Esophagus muscularis mucosa (tissue), 4 donors: ENCODE data around the gene STIL. TPM values are rescaled to one million over a fixed set of nuclear protein-coding genes. Genes with fewer than 3 reads are reported as not detected.

ENCODE experiments used
- DNase-seq: peaks from one replicate; pipeline ENCODE4 v3.0.0-alpha.2; 2017; ENCODE audit errors: extremely low spot score
- H3K27ac ChIP-seq, 4 donors: fragments of 200-600 bp; sonication (generic); replicated peaks in 1 of 4; 1 replicate in 3 of 4; 2 replicates in 1 of 4; pipeline ENCODE4 v1.5.1; 2016 to 2019; ENCODE audit warnings: mild to moderate bottlenecking in 1 of 4
- H3K27me3 ChIP-seq, 4 donors: fragments of 200-600 bp; sonication (generic); one replicate each; pipeline versions ENCODE4 v1.5.1 to v1.6.0; 2016 to 2019
- H3K36me3 ChIP-seq, 4 donors: fragments of 200-600 bp; sonication (generic); one replicate each; pipeline ENCODE4 v1.5.1; 2016 to 2019
- H3K4me1 ChIP-seq, 4 donors: fragments of 200-600 bp; sonication (generic); one replicate each; pipeline ENCODE4 v1.5.1; 2016 to 2019
- H3K4me3 ChIP-seq, 4 donors: fragments of 200-600 bp; sonication (generic); 1 replicate in 2 of 4; 2 replicates in 2 of 4; pipeline ENCODE4 v1.5.1; 2016 to 2019; ENCODE audit warnings: mild to moderate bottlenecking in 4 of 4, moderate library complexity in 1 of 4
- H3K9me3 ChIP-seq, 4 donors: fragments of 200-600 bp; sonication (generic); 1 replicate in 3 of 4; 2 replicates in 1 of 4; pipeline ENCODE4 v1.5.1; 2016 to 2019
- CTCF ChIP-seq, 3 experiments: fragments of 200-600 bp in 2 of 3; fragments of 450-650 bp in 1 of 3; sonication (generic) in 2 of 3; IDR thresholded peaks; one replicate each; pipeline ENCODE4 v1.5.1; 2017 to 2019; ENCODE audit warnings: antibody characterized with exemption in 3 of 3, mild to moderate bottlenecking in 2 of 3, moderate library complexity in 1 of 3
- EP300 ChIP-seq: sonication (generic); formaldehyde crosslinking; IDR thresholded peaks from one replicate; pipeline ENCODE4 v1.6.1; 2017; ENCODE audit warnings: antibody characterized with exemption
- POLR2A ChIP-seq: fragments of 450-650 bp; IDR thresholded peaks from one replicate; pipeline ENCODE4 v1.6.1; 2017; ENCODE audit warnings: antibody characterized with exemption, moderate library complexity, mild to moderate bottlenecking, low read depth
- POLR2AphosphoS5 ChIP-seq, 2 donors: sonication (generic); formaldehyde crosslinking; IDR thresholded peaks; one replicate each; pipeline ENCODE4 v1.6.1; 2017; ENCODE audit warnings: antibody characterized with exemption in 2 of 2
- WGBS: methylation state at CpG from one replicate; pipeline ENCODE4 v1.1.5; 2018; 5-methylcytosine and 5-hydroxymethylcytosine counted together
- intact Hi-C: fragments of 100-400 bp; cut with DNase I; formaldehyde crosslinking; loops from one replicate; pipeline ENCODE4 v1.15.1; 2023
- total RNA-seq, 4 donors: library from RNA; depleted of rRNA; stranded (reverse); fragments of >200 nt; gene quantifications; one replicate each; pipeline versions ENCODE4 v1.1.0 to v1.2.1, GENCODE V29; 2016

Gene STIL
- total RNA-seq, 4 donors from 2014 or later, result 0.06 to 2.5 (median 0.78) TPM

GRCh38 chr1:47241114-47242113 lies 72.5 kb downstream of the STIL start:
- intact Hi-C loops, result no loop called here
- Histone ChIP-seq H3K9me3 (no peaks in the 10 kb centered on the region), H3K4me1 (peaks cover 0 to 3% (median 0%) of the 10 kb centered on the region in 4 donors), H3K4me3 (no peak overlapping the region), H3K27ac (peak overlapping the region in 1 of 4 donors; percentile 18), H3K36me3 (no peaks in the 10 kb centered on the region), H3K27me3 (peaks cover 0 to 51% (median 0%) of the 10 kb centered on the region in 4 donors)
- DNase-seq, result no peak
- 77% methylated on average over 10 of the region's 11 CpGs for WGBS
- TF ChIP-seq POLR2A (no peak), POLR2AphosphoS5 (IDR thresholded peaks at IDR 0.05) (peak in 1 of 2 donors; percentile 32)

GRCh38 chr1:47238935-47239592 lies 74.9 kb downstream of the STIL start:
- no peaks in the 10 kb centered on the region for H3K36me3 ChIP-seq
- WGBS, result 70% methylated on average over 5 of the region's 5 CpGs
- H3K4me1 ChIP-seq, result peaks cover 7 to 12% (median 10%) of the 10 kb centered on the region in 4 donors
- TF ChIP-seq POLR2A, result no peak
- no peak for TF ChIP-seq POLR2AphosphoS5 (IDR thresholded peaks at IDR 0.05)
- no peak for TF ChIP-seq EP300
- TF ChIP-seq CTCF (IDR thresholded peaks at IDR 0.05), result no peak
- DNase-seq, result no peak
- intact Hi-C loops, result no loop called here
- no peak overlapping the region for H3K4me3 ChIP-seq
- H3K27ac ChIP-seq, result no peak overlapping the region
- H3K9me3 ChIP-seq, result no peaks in the 10 kb centered on the region
- H3K27me3 ChIP-seq, result peaks cover 0 to 70% (median 2%) of the 10 kb centered on the region in 4 donors

GRCh38 chr1:47235806-47236205 lies 78.1 kb downstream of the STIL start:
- H3K27ac ChIP-seq, result peak overlapping the region in 1 of 4 donors; percentile 42
- H3K36me3 ChIP-seq, result no peaks in the 10 kb centered on the region
- intact Hi-C loops, result no loop called here
- H3K4me1 ChIP-seq, result peaks cover 16 to 29% (median 26%) of the 10 kb centered on the region in 4 donors
- no peak for DNase-seq
- no peaks in the 10 kb centered on the region for H3K9me3 ChIP-seq
- no peak overlapping the region for H3K4me3 ChIP-seq
- 76% methylated on average over 4 of the region's 4 CpGs for WGBS
- H3K27me3 ChIP-seq, result peaks cover 0 to 74% (median 30%) of the 10 kb centered on the region in 4 donors
- no peak for TF ChIP-seq POLR2A
- TF ChIP-seq EP300, result no peak
- TF ChIP-seq CTCF (IDR thresholded peaks at IDR 0.05), result no peak

GRCh38 chr1:47235241-47235681 lies 78.7 kb downstream of the STIL start:
- TF ChIP-seq CTCF (IDR thresholded peaks at IDR 0.05) (no peak), POLR2AphosphoS5 (IDR thresholded peaks at IDR 0.05) (no peak), EP300 (no peak), POLR2A (no peak)
- DNase-seq, result no peak
- peaks cover 18 to 35% (median 31%) of the 10 kb centered on the region in 4 donors for H3K4me1 ChIP-seq
- H3K27ac ChIP-seq, result peak overlapping the region in 1 of 4 donors; percentile 42
- no peak overlapping the region for H3K4me3 ChIP-seq
- no peaks in the 10 kb centered on the region for H3K9me3 ChIP-seq
- H3K36me3 ChIP-seq, result no peaks in the 10 kb centered on the region
- intact Hi-C loops, result no loop called here
- peaks cover 0 to 74% (median 36%) of the 10 kb centered on the region in 4 donors for H3K27me3 ChIP-seq
- no CpG with 5 or more reads among the region's 21 CpGs for WGBS

- Histone ChIP-seq H3K27me3 (peaks cover 0 to 79% (median 54%) of the 10 kb centered on the region in 4 donors), H3K36me3 (no peaks in the 10 kb centered on the region), H3K27ac (no peak overlapping the region), H3K9me3 (no peaks in the 10 kb centered on the region), H3K4me1 (peaks cover 18 to 44% (median 41%) of the 10 kb centered on the region in 4 donors), H3K4me3 (no peak overlapping the region)
- no peak for DNase-seq
- WGBS, result 75% methylated on average over 6 of the region's 6 CpGs
- intact Hi-C loops, result no loop called here
- TF ChIP-seq EP300 (no peak), POLR2AphosphoS5 (IDR thresholded peaks at IDR 0.05) (no peak), CTCF (IDR thresholded peaks at IDR 0.05) (no peak), POLR2A (no peak)
These were observed 80.8 kb downstream of the STIL start for GRCh38 chr1:47233186-47233585.
